ENCODE measurements around the gene PTPRH. TPM values are rescaled to one million over a fixed set of nuclear protein-coding genes. Genes with fewer than 3 reads are reported as not detected.

PTPRH gene
- total RNA-seq, 4 donors from 2014 or later, result 0.39 to 0.56 (median 0.48) TPM

DNA sequence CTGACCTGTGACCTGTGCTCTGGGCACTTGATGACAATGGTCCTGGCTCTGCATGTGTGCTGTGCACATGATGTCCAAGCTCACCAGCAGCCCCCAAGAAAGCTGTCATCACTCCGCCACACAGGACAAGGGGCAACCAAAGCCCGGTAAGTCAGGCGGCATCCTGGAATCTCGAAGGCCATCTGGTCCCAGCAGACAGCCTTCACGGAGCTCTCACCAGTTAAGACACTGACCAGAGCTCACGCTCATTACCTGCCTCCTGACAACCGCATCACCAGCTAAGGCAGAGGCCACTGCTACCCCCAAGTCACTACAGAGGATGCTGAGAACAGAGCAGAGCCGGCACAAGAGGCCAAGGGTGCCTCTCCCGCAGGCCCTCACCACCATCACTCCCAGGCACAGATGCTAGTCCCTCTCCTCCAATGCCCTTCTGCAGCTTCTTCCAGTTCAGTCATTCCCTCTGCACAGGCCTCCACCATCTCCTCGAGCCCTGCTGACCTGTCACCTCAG lies 38.9 kb upstream of the PTPRH start:
- Histone ChIP-seq H3K27ac (no peak overlapping the region), H3K4me3 (no peak overlapping the region), H3K4me1 (peaks cover 0 to 10% of the 10 kb centered on the region in 2 donors), H3K27me3 (no peaks in the 10 kb centered on the region), H3K36me3 (peaks cover 0 to 37% of the 10 kb centered on the region in 2 donors), H3K9me3 (no peaks in the 10 kb centered on the region)
- ATAC-seq, result no peak
- intact Hi-C loops (cut with DNase I; ENCODE audit: low total_unique reads) (no loop called here), in situ Hi-C loops (cut with MboI; ENCODE audit: low sequenced_read_pairs in 4 of 4) (no loop called here)
- TF ChIP-seq, protein P1, sequence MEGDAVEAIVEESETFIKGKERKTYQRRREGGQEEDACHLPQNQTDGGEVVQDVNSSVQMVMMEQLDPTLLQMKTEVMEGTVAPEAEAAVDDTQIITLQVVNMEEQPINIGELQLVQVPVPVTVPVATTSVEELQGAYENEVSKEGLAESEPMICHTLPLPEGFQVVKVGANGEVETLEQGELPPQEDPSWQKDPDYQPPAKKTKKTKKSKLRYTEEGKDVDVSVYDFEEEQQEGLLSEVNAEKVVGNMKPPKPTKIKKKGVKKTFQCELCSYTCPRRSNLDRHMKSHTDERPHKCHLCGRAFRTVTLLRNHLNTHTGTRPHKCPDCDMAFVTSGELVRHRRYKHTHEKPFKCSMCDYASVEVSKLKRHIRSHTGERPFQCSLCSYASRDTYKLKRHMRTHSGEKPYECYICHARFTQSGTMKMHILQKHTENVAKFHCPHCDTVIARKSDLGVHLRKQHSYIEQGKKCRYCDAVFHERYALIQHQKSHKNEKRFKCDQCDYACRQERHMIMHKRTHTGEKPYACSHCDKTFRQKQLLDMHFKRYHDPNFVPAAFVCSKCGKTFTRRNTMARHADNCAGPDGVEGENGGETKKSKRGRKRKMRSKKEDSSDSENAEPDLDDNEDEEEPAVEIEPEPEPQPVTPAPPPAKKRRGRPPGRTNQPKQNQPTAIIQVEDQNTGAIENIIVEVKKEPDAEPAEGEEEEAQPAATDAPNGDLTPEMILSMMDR (IDR thresholded peaks at IDR 0.05 in 4 of 5, conservative IDR thresholded peaks at IDR 0.05 in 1 of 5), result no peak
- no peak for TF ChIP-seq POLR2A (IDR thresholded peaks at IDR 0.05)
- no peak for DNase-seq

DNA sequence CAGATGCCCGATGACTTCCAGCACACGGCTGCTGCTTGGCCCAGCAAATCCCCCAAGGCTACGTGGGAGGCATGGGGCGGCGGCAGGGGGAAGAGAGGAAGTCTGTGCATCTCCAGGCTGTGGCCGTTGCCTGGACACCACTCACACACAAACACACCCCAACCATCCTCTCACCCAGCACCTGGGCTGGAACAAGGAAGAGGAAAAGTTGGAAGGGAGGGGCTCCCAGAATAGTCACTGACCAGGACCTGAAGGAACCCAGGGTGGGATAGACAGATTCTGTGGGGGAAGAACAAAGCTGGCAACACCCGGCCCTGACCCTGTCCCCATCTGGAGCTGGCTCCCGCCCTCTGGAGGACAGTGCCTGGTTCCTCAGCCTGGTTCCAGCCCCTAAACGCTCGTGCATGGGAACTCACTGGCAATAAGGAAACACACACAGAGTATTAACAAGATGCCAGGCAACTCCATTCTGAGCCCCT lies 38.4 kb upstream of the PTPRH start:
- Histone ChIP-seq H3K9me3 (no peaks in the 10 kb centered on the region), H3K27me3 (no peaks in the 10 kb centered on the region), H3K36me3 (peaks cover 0 to 41% of the 10 kb centered on the region in 2 donors), H3K27ac (no peak overlapping the region), H3K4me1 (peaks cover 0 to 5% of the 10 kb centered on the region in 2 donors), H3K4me3 (no peak overlapping the region)
- in situ Hi-C loops (cut with MboI; ENCODE audit: low sequenced_read_pairs in 4 of 4) (no loop called here), intact Hi-C loops (cut with DNase I; ENCODE audit: low total_unique reads) (no loop called here)
- ATAC-seq, result no peak
- no peak for TF ChIP-seq POLR2A (IDR thresholded peaks at IDR 0.05)
- TF ChIP-seq, protein P1 (IDR thresholded peaks at IDR 0.05 in 4 of 5, conservative IDR thresholded peaks at IDR 0.05 in 1 of 5), result no peak
- DNase-seq, result no peak

DNA sequence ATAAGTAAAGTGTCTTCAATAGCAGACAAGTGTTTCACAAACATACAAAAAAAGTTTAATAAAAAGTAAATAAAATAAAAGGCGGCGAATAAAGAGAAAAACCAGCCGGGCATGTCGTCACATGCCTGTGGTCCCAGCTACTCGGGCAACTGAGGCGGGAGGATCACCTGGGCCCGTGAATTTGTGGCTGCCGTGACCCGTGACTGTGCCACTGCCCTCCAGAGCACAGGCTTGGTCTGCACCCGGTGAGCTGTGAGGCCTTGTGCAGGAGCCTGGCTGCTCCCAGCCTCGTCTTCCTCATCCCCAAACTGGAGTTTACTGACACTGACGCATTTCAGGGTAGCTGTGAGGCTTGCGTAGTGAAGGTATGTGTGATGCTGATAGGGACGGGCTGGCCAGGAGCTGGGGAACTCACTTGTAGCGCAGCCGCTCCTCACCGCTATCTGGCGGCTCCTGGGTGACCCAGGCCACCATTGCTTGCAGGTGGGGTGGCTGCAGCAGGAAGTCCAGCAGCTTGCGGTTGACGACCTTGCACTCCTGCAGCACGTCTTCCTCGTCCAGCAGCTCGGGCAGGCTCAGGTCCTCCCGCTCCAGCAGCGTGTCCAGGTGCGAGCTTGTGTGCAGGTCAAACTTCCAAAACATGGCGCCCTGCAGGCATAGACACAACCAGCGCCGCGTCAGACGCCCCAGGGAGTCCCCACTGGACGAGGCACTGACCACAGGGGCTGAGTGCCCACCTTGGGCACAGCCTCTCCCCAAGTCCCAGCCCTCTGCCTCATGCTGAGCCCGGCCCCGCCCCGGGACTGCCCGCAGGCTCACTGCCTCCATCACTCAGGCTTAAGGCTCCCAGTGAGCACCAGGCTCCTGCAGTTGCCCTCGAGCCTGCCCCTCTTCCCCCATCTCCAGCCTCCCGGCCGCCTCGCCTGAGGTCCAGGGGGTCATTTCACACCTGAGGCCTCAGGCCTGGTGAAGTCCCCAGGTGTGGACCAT lies 37.5 kb upstream of the PTPRH start:
- H3K36me3 ChIP-seq, result peaks cover 3 to 50% of the 10 kb centered on the region in 2 donors
- no peak for DNase-seq

DNA sequence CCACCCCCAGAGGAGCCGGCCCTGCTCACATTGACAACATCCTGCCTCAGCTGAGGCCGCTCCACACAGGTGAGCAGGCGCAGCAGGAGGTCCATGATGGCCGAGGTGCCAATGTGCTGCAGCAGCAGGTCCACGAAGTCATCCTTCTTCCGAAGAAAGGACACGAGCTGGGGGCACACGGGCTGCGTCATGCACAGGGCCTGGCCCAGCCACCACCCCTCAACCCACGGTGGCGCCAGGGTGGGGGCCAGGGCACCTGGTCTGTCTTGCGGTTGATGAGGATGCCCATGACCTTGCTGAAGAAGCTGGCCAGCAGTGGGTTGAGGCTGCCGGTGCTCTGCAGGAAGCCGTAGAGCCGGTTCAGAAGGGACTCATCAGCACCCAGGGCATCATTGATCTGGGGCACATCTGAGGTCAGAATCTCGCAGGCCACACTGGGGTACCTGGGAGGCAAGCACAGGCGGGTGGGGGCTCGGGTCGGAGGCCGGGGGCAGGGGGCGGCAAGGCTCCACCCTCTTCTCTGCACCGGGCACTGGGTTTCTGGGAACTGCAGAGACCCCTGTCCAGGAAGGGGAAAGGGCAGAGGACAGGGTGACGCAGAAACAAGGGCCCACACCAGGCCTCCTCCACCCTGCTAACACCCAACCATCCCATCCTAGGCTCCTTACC lies 36.1 kb upstream of the PTPRH start:
- ATAC-seq (no peak), DNase-seq (no peak)
- Histone ChIP-seq H3K36me3 (peaks cover 3 to 64% of the 10 kb centered on the region in 2 donors), H3K4me1 (no peaks in the 10 kb centered on the region), H3K27me3 (no peaks in the 10 kb centered on the region), H3K27ac (no peak overlapping the region), H3K4me3 (no peak overlapping the region), H3K9me3 (no peaks in the 10 kb centered on the region)
- intact Hi-C loops (cut with DNase I; ENCODE audit: low total_unique reads), result no loop called here
- in situ Hi-C loops (cut with MboI; ENCODE audit: low sequenced_read_pairs in 4 of 4), result no loop called here
- no peak for TF ChIP-seq POLR2A (IDR thresholded peaks at IDR 0.05)
- TF ChIP-seq, protein P1 (IDR thresholded peaks at IDR 0.05 in 4 of 5, conservative IDR thresholded peaks at IDR 0.05 in 1 of 5), result no peak

More for the DNA sequence above, 37.5 kb upstream of the PTPRH start:
- H3K27ac ChIP-seq, result no peak overlapping the region
- in situ Hi-C loops (cut with MboI; ENCODE audit: low sequenced_read_pairs in 4 of 4), result no loop called here
- TF ChIP-seq, protein P1 (IDR thresholded peaks at IDR 0.05 in 4 of 5, conservative IDR thresholded peaks at IDR 0.05 in 1 of 5), result no peak
- no peak for TF ChIP-seq POLR2A (IDR thresholded peaks at IDR 0.05)
- no peak overlapping the region for H3K4me3 ChIP-seq
- ATAC-seq, result no peak
- no peaks in the 10 kb centered on the region for H3K9me3 ChIP-seq
- intact Hi-C loops (cut with DNase I; ENCODE audit: low total_unique reads), result no loop called here
- no peaks in the 10 kb centered on the region for H3K27me3 ChIP-seq
- H3K4me1 ChIP-seq, result peaks cover 0 to 2% of the 10 kb centered on the region in 2 donors

Data from gastrocnemius medialis (tissue), 4 donors.